GM19023 (cell line): ENCODE results near the gene ULK4.
"Not testable (repeated sequence)": the region's sequence is repeated elsewhere in the genome, so short reads cannot be mapped to it uniquely, and the experiment has no call there.

Source experiments
- ATAC-seq: cut with Tn5 transposase; IDR thresholded peaks from one replicate; pipeline ENCODE4 v1.9.1; 2021; ENCODE audit warnings: mild to moderate bottlenecking, moderate library complexity; ENCODE audit not compliant: unreplicated experiment

ULK4 gene

GRCh38 chr3:41583014-41583413 is 378.9 kb downstream of the ULK4 start:
- no peak for ATAC-seq

- peak; percentile 97 for ATAC-seq
These were observed 380.2 kb downstream of the ULK4 start for GRCh38 chr3:41581700-41582099.

- no peak for ATAC-seq
These were observed 381.5 kb downstream of the ULK4 start for GRCh38 chr3:41580274-41580959.

- ATAC-seq: no peak
These were observed 382.0 kb downstream of the ULK4 start for GRCh38 chr3:41579861-41580260.

- ATAC-seq: no peak
These were observed 383.1 kb downstream of the ULK4 start for GRCh38 chr3:41578798-41579197.

GRCh38 chr3:41575724-41576123 is 386.2 kb downstream of the ULK4 start:
- ATAC-seq: no peak

GRCh38 chr3:41574900-41575299 is 387.0 kb downstream of the ULK4 start:
- ATAC-seq: no peak

- ATAC-seq: no peak
These were observed 388.3 kb downstream of the ULK4 start for GRCh38 chr3:41573591-41573990.

GRCh38 chr3:41572092-41572491 is 389.8 kb downstream of the ULK4 start:
- no peak for ATAC-seq

- ATAC-seq: no peak
These were observed 392.1 kb downstream of the ULK4 start for GRCh38 chr3:41569632-41570305.

- ATAC-seq: no peak
These were observed 395.9 kb downstream of the ULK4 start for GRCh38 chr3:41565948-41566514.

- no peak for ATAC-seq
These were observed 396.9 kb downstream of the ULK4 start for GRCh38 chr3:41565003-41565402.

- ATAC-seq: not testable (repeated sequence)
These were observed 405.7 kb downstream of the ULK4 start for GRCh38 chr3:41556245-41556644.

GRCh38 chr3:41532976-41533375 is 428.9 kb downstream of the ULK4 start:
- no peak for ATAC-seq

- ATAC-seq: no peak
These were observed 434.8 kb downstream of the ULK4 start for GRCh38 chr3:41526995-41527573.

- ATAC-seq: no peak
These were observed 436.4 kb downstream of the ULK4 start for GRCh38 chr3:41525303-41526064.

- ATAC-seq: no peak
These were observed 438.0 kb downstream of the ULK4 start for GRCh38 chr3:41523897-41524296.

GRCh38 chr3:41522612-41523011 is 439.3 kb downstream of the ULK4 start:
- no peak for ATAC-seq

- no peak for ATAC-seq
These were observed 440.8 kb downstream of the ULK4 start for GRCh38 chr3:41521010-41521655.

GRCh38 chr3:41519746-41520145 is 442.2 kb downstream of the ULK4 start:
- ATAC-seq: no peak

GRCh38 chr3:41518626-41519025 is 443.3 kb downstream of the ULK4 start:
- no peak for ATAC-seq
